T-cell (primary cell): ENCODE results near the gene SLC25A28. TPM values are rescaled to one million over a fixed set of nuclear protein-coding genes. Genes with fewer than 3 reads are reported as not detected.

ENCODE experiments used
- ATAC-seq, 4 experiments: fragments of 200-7000 bp in 3 of 4; fragments of 150-1000 bp in 1 of 4; cut with Tn5 transposase; replicated peaks in 1 of 4; 1 replicate in 3 of 4; 2 replicates in 1 of 4; pipeline ENCODE4 v1.10.0; 2021; ENCODE audit warnings: moderate library complexity in 3 of 4, mild to moderate bottlenecking in 2 of 4, moderate number of reproducible peaks in 1 of 4
- CTCF ChIA-PET, 2 donors: fragments of 300-600 bp; sonication (Branson Sonifier 250); formaldehyde crosslinking; loops; one replicate each; lab custom pipeline; 2022; ENCODE audit warnings: antibody characterized with exemption in 2 of 2; lab: Charles Lee
- POLR2A ChIA-PET, 2 donors: fragments of 300-600 bp; sonication (Branson Sonifier 250); formaldehyde crosslinking; loops; one replicate each; lab custom pipeline; 2022; ENCODE audit warnings: antibody characterized with exemption in 2 of 2; lab: Charles Lee
- DNase-seq, 35 experiments: peaks; one replicate each; pipeline versions ENCODE4 v3.0.0 to v3.0.0-alpha.2; 2013 to 2023
- H3K27ac ChIP-seq: one replicate; pipeline ENCODE4 v1.5.1; 2013; ENCODE audit warnings: low read length
- H3K27me3 ChIP-seq, 2 experiments: replicated peaks in 1 of 2; 1 replicate in 1 of 2; 2 replicates in 1 of 2; pipeline versions ENCODE4 v1.6.1 to v1.7.0; 2013; ENCODE audit warnings: low read length in 1 of 2, mixed read lengths in 1 of 2; ENCODE audit not compliant: control insufficient read depth in 2 of 2, insufficient read depth in 2 of 2; ENCODE audit errors: extremely low read depth in 1 of 2
- H3K36me3 ChIP-seq, 2 donors: 1 replicate in 1 of 2; 2 replicates in 1 of 2; pipeline versions ENCODE4 v1.6.1 to v1.7.0; 2013; ENCODE audit warnings: low read length in 1 of 2; ENCODE audit not compliant: control insufficient read depth in 2 of 2, insufficient read depth in 1 of 2; ENCODE audit errors: extremely low read depth in 1 of 2
- H3K4me1 ChIP-seq, 2 experiments: 1 replicate in 1 of 2; 2 replicates in 1 of 2; pipeline versions ENCODE4 v1.6.1 to v1.7.0; 2013; ENCODE audit warnings: low read length in 2 of 2, mixed read lengths in 1 of 2; ENCODE audit not compliant: insufficient read depth in 2 of 2, control insufficient read depth in 1 of 2; ENCODE audit errors: extremely low read depth in 1 of 2
- H3K4me3 ChIP-seq, 2 donors: 1 replicate in 1 of 2; 2 replicates in 1 of 2; pipeline versions ENCODE4 v1.5.1 to v1.7.0; 2013; ENCODE audit warnings: mild to moderate bottlenecking in 2 of 2, low read length in 1 of 2, moderate library complexity in 1 of 2; ENCODE audit not compliant: control insufficient read depth in 1 of 2; ENCODE audit errors: extremely low read depth in 1 of 2
- H3K9me3 ChIP-seq: 2 replicates; pipeline ENCODE4 v1.7.0; 2013
- H3K27ac Mint-ChIP-seq, 2 donors: one replicate each; pipeline ENCODE4 v1.8.0; 2020 to 2021; ENCODE audit warnings: mild to moderate bottlenecking in 2 of 2, mixed read lengths in 2 of 2
- H3K27me3 Mint-ChIP-seq, 2 donors: one replicate each; pipeline ENCODE4 v1.8.0; 2021 to 2022; ENCODE audit warnings: mixed read lengths in 2 of 2
- H3K36me3 Mint-ChIP-seq: one replicate; pipeline ENCODE4 v1.8.0; 2021; ENCODE audit warnings: mixed read lengths
- H3K4me1 Mint-ChIP-seq, 3 donors: one replicate each; pipeline ENCODE4 v1.8.0; 2020 to 2022; ENCODE audit warnings: mixed read lengths in 3 of 3, mild to moderate bottlenecking in 1 of 3
- H3K4me3 Mint-ChIP-seq, 3 donors: one replicate each; pipeline ENCODE4 v1.8.0; 2020 to 2022; ENCODE audit warnings: mild to moderate bottlenecking in 3 of 3, mixed read lengths in 3 of 3, moderate library complexity in 3 of 3
- H3K9me3 Mint-ChIP-seq, 3 donors: one replicate each; pipeline ENCODE4 v1.8.0; 2020 to 2022; ENCODE audit warnings: mixed read lengths in 3 of 3
- WGBS: methylation state at CpG from one replicate; pipeline ENCODE4 v1.1.5; 2013; ENCODE audit warnings: missing lambda C conversion rate; ENCODE audit not compliant: insufficient coverage; 5-methylcytosine and 5-hydroxymethylcytosine counted together
- total RNA-seq, 35 experiments: library from RNA in 6 of 35; stranded (reverse) in 6 of 35; fragments of 120-200 nt in 1 of 35; gene quantifications; one replicate each; pipeline versions ENCODE4 v1.2.1 to v1.2.4 and lab custom pipeline; 2013 to 2026

The SLC25A28 gene
- total RNA-seq, 5 donors from 2014 or later (not counting 1 experiment from before 2014, with no cell fraction given): 78.9 to 90.4 (median 87.0) TPM

DNA sequence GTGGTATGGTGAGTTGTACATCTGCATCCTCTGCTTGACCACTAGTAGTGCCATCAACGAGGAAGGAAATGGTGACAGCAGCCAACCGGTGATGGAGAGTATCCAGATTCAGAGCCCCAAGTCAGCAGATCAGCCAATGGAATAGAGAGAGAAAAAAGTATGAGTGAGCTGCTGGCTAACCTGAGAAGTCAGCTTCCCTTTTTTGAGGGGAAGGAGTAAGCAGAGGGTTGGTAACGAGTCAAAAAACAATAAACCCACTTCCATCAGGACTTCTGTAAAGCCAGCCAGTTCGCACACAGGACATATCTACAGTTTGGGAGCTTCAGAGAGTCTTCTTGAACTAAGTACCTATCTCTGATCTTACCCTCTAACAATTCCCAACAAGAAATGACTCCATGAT is 8.9 kb downstream of the SLC25A28 start:
- H3K27me3 ChIP-seq: no peaks in the 10 kb centered on the region
- H3K27ac Mint-ChIP-seq: peak overlapping the region in 1 of 2 donors; percentile 36
- H3K4me3 ChIP-seq: no peak overlapping the region
- H3K4me3 Mint-ChIP-seq: no peak overlapping the region
- H3K36me3 ChIP-seq: peaks cover 0 to 43% of the 10 kb centered on the region in 2 donors
- H3K9me3 Mint-ChIP-seq: no peaks in the 10 kb centered on the region
- WGBS: 92% methylated on average over 2 of the region's 4 CpGs
- ATAC-seq: no peak
- H3K4me1 Mint-ChIP-seq: peaks cover 16 to 19% (median 18%) of the 10 kb centered on the region in 3 donors
- no peaks in the 10 kb centered on the region for H3K4me1 ChIP-seq
- CTCF ChIA-PET: interaction anchor here (0.5 to 2.6 kb wide), 10 partner anchors 9 to 220 kb away, joined by 3 to 16 read pairs (median 4); partner anchors contain the start of genes SLC25A28 (in 2 of the 2) and GOT1 (in 1 of the 2)
- H3K9me3 ChIP-seq: no peaks in the 10 kb centered on the region
- H3K36me3 Mint-ChIP-seq: peaks cover 6% of the 10 kb centered on the region
- no peaks in the 10 kb centered on the region for H3K27me3 Mint-ChIP-seq
- H3K27ac ChIP-seq: no peak overlapping the region
- no peak for DNase-seq
- POLR2A ChIA-PET: no interaction called here

DNA sequence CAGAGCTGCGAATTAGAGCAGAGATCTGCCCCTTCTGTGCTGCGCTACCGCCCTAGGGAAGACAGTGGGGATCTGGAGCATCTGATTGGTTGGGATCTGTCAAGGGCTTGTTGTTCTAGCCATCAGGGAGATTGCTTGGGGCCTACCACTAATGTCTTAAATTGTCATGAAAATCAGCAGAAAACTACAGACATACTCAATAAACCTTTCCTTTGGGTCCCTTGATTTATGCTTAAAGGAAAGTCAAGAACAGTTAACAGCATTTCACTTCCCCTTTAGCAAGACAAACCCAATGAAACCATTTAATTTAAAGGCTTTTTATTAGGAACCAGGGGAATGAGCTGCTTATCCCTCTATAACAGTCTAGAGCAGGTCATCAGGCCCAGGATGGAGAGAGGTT is 10.0 kb downstream of the SLC25A28 start:
- no peaks in the 10 kb centered on the region for H3K4me1 ChIP-seq
- no peak overlapping the region for H3K4me3 Mint-ChIP-seq
- ATAC-seq (no peak), DNase-seq (no peak)
- H3K27ac Mint-ChIP-seq: no peak overlapping the region
- no peak overlapping the region for H3K4me3 ChIP-seq
- H3K9me3 ChIP-seq: no peaks in the 10 kb centered on the region
- H3K27me3 Mint-ChIP-seq: no peaks in the 10 kb centered on the region
- H3K4me1 Mint-ChIP-seq: peaks cover 8 to 10% (median 9%) of the 10 kb centered on the region in 3 donors
- POLR2A ChIA-PET: interaction anchor here in 1 of 2 donors (0.6 kb wide), 1 partner anchor 16 kb away, joined by 3 read pairs; no protein-coding TSS in a partner anchor
- no peaks in the 10 kb centered on the region for H3K27me3 ChIP-seq
- H3K9me3 Mint-ChIP-seq: no peaks in the 10 kb centered on the region
- CTCF ChIA-PET: interaction anchor here in 1 of 2 donors (1.5 kb wide), 1 partner anchor 10 kb away, joined by 4 read pairs; the partner anchor contains the start of gene SLC25A28
- H3K36me3 Mint-ChIP-seq: peaks cover 2% of the 10 kb centered on the region
- no peak overlapping the region for H3K27ac ChIP-seq
- no CpG with 5 or more reads among the region's 3 CpGs for WGBS
- H3K36me3 ChIP-seq: peaks cover 0 to 39% of the 10 kb centered on the region in 2 donors

DNA sequence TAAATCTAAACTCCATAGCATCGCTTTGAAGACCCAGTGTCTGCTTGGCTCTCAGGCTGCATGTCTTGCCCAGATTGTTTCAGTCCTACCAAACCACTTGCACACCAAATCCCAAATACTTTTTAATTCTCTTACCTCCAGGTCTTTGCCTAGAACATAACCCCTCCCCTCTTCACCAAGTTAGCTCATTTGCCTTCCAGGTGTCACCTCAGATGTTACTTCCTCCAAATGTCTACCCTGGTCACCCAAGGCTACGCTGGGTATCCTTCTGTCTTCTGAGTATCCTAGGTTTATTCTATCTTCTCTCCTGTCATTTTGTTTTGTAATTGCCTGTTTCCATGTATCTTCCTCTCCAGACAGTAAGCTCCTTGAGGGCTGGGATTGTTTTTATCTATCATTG is 11.1 kb downstream of the SLC25A28 start:
- H3K9me3 ChIP-seq: no peaks in the 10 kb centered on the region
- no peaks in the 10 kb centered on the region for H3K4me1 ChIP-seq
- Mint-ChIP-seq H3K9me3 (no peaks in the 10 kb centered on the region), H3K27me3 (no peaks in the 10 kb centered on the region), H3K36me3 (peaks cover 2% of the 10 kb centered on the region), H3K4me3 (no peak overlapping the region), H3K27ac (no peak overlapping the region), H3K4me1 (peaks cover 7 to 9% (median 8%) of the 10 kb centered on the region in 3 donors)
- peaks cover 0 to 37% of the 10 kb centered on the region in 2 donors for H3K36me3 ChIP-seq
- ChIA-PET CTCF (no interaction called here), POLR2A (interaction anchor here in 1 of 2 donors (0.6 kb wide), 1 partner anchor 9 kb away, joined by 3 read pairs; no protein-coding TSS in a partner anchor)
- DNase-seq (no peak), ATAC-seq (no peak)
- 100% methylated on average over 1 of the region's 2 CpGs for WGBS
- no peaks in the 10 kb centered on the region for H3K27me3 ChIP-seq
- no peak overlapping the region for H3K4me3 ChIP-seq
- no peak overlapping the region for H3K27ac ChIP-seq

DNA sequence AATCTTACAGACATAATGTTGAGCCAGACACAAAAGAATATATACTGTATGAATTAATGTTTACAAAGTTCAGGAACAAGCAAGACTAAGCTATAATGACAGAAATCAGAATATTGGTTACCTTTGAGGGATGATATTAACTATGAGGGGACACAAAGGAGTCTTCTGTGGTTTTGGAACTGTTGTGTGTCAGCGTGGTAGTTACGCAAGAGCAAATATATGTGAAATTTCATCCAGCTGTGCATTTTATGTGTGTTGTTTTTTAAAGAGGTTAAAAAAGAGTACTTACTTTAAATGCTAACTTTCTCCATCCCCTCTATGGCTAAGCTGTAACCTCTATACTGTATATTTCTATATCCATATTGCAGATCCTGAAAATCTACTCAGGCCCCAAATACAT is 14.9 kb downstream of the SLC25A28 start:
- Histone ChIP-seq H3K27ac (no peak overlapping the region), H3K4me3 (no peak overlapping the region), H3K9me3 (no peaks in the 10 kb centered on the region), H3K27me3 (no peaks in the 10 kb centered on the region), H3K36me3 (peaks cover 0 to 14% of the 10 kb centered on the region in 2 donors), H3K4me1 (no peaks in the 10 kb centered on the region)
- Mint-ChIP-seq H3K36me3 (no peaks in the 10 kb centered on the region), H3K4me1 (no peaks in the 10 kb centered on the region), H3K9me3 (no peaks in the 10 kb centered on the region), H3K27ac (no peak overlapping the region), H3K27me3 (peaks cover 11 to 12% of the 10 kb centered on the region in 2 donors), H3K4me3 (no peak overlapping the region)
- WGBS: no CpG with 5 or more reads among the region's 2 CpGs
- DNase-seq (no peak), ATAC-seq (no peak)
- CTCF ChIA-PET: interaction anchor here in 1 of 2 donors (0.6 kb wide), 1 partner anchor 10 kb away, joined by 4 read pairs; no protein-coding TSS in a partner anchor
- POLR2A ChIA-PET: no interaction called here

DNA sequence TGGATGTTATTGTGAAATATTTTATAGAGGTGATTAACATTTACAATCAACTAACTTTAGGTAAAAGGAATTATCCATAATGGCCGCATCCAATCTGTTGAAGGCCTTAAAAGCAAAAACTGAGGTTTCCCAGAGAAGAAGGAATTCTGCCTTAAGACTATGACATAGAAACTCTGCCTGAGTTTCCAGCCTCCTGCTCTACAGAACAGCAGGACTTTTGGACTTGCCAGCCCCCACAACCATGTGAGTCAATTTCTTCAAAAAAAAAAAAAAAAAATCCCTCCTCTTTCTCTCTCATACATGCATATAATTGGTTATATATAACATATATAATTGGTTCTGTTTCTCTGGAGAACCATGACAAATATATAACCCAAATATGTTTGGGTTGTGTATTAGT is 15.4 kb downstream of the SLC25A28 start:
- ATAC-seq: no peak
- Histone ChIP-seq H3K27me3 (no peaks in the 10 kb centered on the region), H3K9me3 (no peaks in the 10 kb centered on the region), H3K4me1 (no peaks in the 10 kb centered on the region), H3K36me3 (peaks cover 0 to 10% of the 10 kb centered on the region in 2 donors), H3K27ac (no peak overlapping the region), H3K4me3 (no peak overlapping the region)
- WGBS: no CpG with 5 or more reads among the region's 1 CpG
- H3K4me3 Mint-ChIP-seq: no peak overlapping the region
- no peak for DNase-seq
- H3K27me3 Mint-ChIP-seq: peaks cover 11 to 12% of the 10 kb centered on the region in 2 donors
- no peaks in the 10 kb centered on the region for H3K36me3 Mint-ChIP-seq
- CTCF ChIA-PET: interaction anchor here in 1 of 2 donors (0.6 kb wide), 1 partner anchor 11 kb away, joined by 4 read pairs; no protein-coding TSS in a partner anchor
- no peaks in the 10 kb centered on the region for H3K4me1 Mint-ChIP-seq
- no peak overlapping the region for H3K27ac Mint-ChIP-seq
- POLR2A ChIA-PET: no interaction called here
- H3K9me3 Mint-ChIP-seq: no peaks in the 10 kb centered on the region

DNA sequence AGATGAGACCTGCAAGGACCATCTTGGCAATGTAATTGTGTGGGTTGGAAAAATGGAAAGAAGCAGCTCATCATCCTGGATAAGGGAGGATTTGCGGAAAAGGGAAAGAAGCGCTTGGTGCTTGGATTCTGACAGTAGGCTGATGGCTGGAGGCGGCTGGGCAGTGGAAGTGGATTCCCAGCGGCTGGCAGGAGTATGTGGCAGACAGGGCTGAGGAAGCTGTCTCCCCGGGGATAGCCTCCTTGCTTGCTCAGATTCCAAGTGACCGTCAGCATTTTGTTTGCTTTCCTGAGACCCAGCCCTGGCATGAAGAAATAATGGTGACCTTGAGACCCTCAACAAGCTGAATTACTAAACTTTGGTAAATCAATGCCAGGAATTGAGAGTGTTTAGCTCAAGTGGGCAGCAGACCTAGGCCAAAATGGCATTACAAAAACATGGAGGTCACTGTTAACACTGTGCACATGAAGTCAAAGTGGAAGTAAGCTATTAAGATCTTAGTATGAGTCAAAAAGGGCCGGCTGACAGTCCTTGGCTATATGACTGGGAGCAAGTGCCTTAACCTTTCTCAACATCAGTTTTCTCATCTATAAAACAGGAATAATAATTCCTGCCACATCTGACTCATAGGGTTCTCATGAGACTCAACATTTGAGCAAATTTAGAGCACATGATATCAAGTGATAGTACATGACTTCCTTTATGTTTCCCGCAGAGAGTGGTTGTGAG is 21.3 kb downstream of the SLC25A28 start:
- Mint-ChIP-seq H3K36me3 (no peaks in the 10 kb centered on the region), H3K27me3 (peaks cover 12 to 14% of the 10 kb centered on the region in 2 donors), H3K4me1 (no peaks in the 10 kb centered on the region), H3K4me3 (no peak overlapping the region), H3K27ac (no peak overlapping the region), H3K9me3 (no peaks in the 10 kb centered on the region)
- POLR2A ChIA-PET: no interaction called here
- CTCF ChIA-PET: interaction anchor here (0.6 to 1.0 kb wide), 2 partner anchors 14 to 134 kb away, joined by 3 read pairs; no protein-coding TSS in a partner anchor
- no peak for DNase-seq
- H3K4me1 ChIP-seq: no peaks in the 10 kb centered on the region
- H3K27me3 ChIP-seq: peaks cover 0 to 3% of the 10 kb centered on the region in 2 experiments
- no peaks in the 10 kb centered on the region for H3K9me3 ChIP-seq
- no peak for ATAC-seq
- H3K27ac ChIP-seq: no peak overlapping the region
- WGBS: 88% methylated on average over 4 of the region's 8 CpGs
- no peaks in the 10 kb centered on the region for H3K36me3 ChIP-seq
- no peak overlapping the region for H3K4me3 ChIP-seq
